ENCODE data around the gene SFTPD.
"Not testable (repeated sequence)": the region's sequence is repeated elsewhere in the genome, so short reads cannot be mapped to it uniquely, and the experiment has no call there.

SFTPD gene

DNA sequence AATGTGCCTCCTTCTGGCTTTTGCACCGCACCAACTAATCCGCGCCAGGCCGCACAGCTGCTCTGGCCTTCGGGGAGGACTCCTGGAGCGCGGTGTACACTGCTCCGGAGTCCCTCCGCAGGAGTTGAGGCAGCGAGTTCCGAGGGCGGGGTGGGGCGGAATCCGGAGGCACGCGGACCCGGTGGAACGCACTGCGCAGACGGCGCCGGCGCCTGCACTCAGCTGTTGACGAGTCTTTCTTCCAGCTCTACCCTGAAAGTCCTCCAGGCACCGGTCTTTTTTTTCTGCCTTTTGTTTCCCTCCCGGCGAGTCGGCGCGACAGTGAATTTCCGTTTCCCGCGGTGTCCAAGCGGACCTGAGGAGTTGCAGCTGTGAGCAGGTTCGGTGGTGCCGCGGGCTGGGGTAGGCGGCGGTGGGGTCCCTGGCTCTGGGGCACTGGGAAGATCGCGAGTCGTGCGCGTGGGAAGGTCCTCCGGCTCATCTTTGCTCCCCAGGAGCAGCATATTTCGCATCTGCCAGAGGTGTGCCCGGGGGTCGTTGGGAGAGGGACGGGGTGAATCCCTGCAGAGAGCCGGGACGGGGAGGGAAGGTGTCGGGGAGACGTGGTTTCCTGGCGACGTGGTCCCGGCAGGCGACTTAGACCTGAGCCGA is 44.1 kb downstream of the SFTPD start:
- TF ChIP-seq EZH2 (IDR thresholded peaks at IDR 0.05; ENCODE audit: borderline replicate concordance, low read length), result no peak
- TF ChIP-seq, protein P1, sequence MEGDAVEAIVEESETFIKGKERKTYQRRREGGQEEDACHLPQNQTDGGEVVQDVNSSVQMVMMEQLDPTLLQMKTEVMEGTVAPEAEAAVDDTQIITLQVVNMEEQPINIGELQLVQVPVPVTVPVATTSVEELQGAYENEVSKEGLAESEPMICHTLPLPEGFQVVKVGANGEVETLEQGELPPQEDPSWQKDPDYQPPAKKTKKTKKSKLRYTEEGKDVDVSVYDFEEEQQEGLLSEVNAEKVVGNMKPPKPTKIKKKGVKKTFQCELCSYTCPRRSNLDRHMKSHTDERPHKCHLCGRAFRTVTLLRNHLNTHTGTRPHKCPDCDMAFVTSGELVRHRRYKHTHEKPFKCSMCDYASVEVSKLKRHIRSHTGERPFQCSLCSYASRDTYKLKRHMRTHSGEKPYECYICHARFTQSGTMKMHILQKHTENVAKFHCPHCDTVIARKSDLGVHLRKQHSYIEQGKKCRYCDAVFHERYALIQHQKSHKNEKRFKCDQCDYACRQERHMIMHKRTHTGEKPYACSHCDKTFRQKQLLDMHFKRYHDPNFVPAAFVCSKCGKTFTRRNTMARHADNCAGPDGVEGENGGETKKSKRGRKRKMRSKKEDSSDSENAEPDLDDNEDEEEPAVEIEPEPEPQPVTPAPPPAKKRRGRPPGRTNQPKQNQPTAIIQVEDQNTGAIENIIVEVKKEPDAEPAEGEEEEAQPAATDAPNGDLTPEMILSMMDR (IDR thresholded peaks at IDR 0.05; ENCODE audit: low read length), result no peak
- H3K9ac ChIP-seq (ENCODE audit: low read length), result no peak overlapping the region
- no peaks in the 10 kb centered on the region for H3K9me2 ChIP-seq (ENCODE audit: low read depth, low read length)
- no peaks in the 10 kb centered on the region for H3K9me3 ChIP-seq (ENCODE audit: low read length)
- no peaks in the 10 kb centered on the region for H3F3A ChIP-seq (ENCODE audit: insufficient read depth, low read length)
- H4K20me1 ChIP-seq (ENCODE audit: insufficient read depth, low read length), result no peaks in the 10 kb centered on the region
- H3K4me1 ChIP-seq (ENCODE audit: insufficient read depth, low read length, severe bottlenecking), result no peaks in the 10 kb centered on the region
- H3K27me3 ChIP-seq (ENCODE audit: insufficient read depth, low read length), result no peaks in the 10 kb centered on the region
- H3K4me3 ChIP-seq (ENCODE audit: low read depth, low read length, poor library complexity, severe bottlenecking), result no peak overlapping the region
- H3K27ac ChIP-seq (ENCODE audit: low read depth, low read length, poor library complexity, severe bottlenecking), result no peak overlapping the region
- no peaks in the 10 kb centered on the region for H3K79me2 ChIP-seq (ENCODE audit: insufficient read depth, low read length)
- H3K36me3 ChIP-seq (ENCODE audit: insufficient read depth, low read length), result no peaks in the 10 kb centered on the region
- H3K4me2 ChIP-seq (ENCODE audit: low read length), result no peak overlapping the region
- no peak overlapping the region for H2AFZ ChIP-seq (ENCODE audit: low read length)

DNA sequence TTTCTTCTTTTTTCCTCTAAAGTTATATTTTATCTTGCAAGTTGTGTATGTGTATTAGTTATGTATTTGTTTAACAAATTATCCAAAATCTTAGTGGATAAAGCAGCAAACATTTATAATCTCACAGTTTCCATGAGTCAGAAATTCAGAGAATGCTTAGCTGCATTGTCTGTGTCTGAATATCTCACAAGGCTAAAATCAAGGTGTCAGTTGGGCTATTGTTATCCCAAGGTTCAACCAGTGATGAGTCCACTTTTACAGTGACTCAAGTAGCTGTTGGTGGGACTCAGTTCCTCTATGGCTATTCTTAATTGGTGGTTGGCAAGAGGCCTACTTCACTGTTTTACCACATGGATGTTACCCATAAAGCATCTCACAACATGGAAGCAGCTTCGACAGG is 47.3 kb downstream of the SFTPD start:
- H3K4me2 ChIP-seq (ENCODE audit: low read length); H3F3A ChIP-seq (ENCODE audit: insufficient read depth, low read length); H3K9me2 ChIP-seq (ENCODE audit: low read depth, low read length); H3K9ac ChIP-seq (ENCODE audit: low read length); H3K27me3 ChIP-seq (ENCODE audit: insufficient read depth, low read length); H3K36me3 ChIP-seq (ENCODE audit: insufficient read depth, low read length); H3K27ac ChIP-seq (ENCODE audit: low read depth, low read length, poor library complexity, severe bottlenecking); H3K9me3 ChIP-seq (ENCODE audit: low read length); H3K4me1 ChIP-seq (ENCODE audit: insufficient read depth, low read length, severe bottlenecking); H2AFZ ChIP-seq (ENCODE audit: low read length); H3K4me3 ChIP-seq (ENCODE audit: low read depth, low read length, poor library complexity, severe bottlenecking); H4K20me1 ChIP-seq (ENCODE audit: insufficient read depth, low read length); H3K79me2 ChIP-seq (ENCODE audit: insufficient read depth, low read length): not testable (repeated sequence)

DNA sequence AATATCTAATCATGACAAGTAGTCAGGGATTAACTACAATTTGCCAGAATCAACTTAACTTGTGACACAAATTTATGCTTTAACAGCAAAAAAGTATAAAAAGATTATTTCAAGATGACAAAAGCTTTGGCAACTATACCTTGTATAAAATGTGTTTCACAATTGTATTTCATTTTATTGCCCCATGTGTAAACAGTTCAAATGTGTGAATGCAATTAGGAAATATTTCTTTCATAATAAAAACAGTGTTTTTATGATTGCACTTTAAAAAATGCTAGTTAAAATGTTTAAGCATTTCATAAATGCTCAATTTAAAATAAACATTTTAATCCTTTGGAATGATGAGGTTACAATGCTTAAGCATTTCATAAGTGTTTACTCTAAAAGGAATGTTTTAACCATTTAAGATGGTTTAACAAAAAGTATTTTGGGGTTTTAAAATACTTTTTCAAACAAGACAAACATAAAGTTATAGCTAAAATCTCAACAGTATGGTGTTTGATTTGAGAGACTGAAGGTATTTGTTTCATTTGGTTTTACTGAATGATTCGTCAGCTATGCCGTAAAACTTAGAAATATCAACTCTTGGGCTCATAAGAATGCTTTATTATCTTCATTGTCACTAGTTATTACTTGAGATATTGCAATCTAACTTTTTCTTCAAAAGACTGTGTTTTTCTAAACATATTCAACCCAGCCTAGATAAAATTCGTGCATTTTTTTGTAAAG is 50.1 kb downstream of the SFTPD start:
- Histone ChIP-seq H3K9me3 (ENCODE audit: low read length) (no peaks in the 10 kb centered on the region), H3K79me2 (ENCODE audit: insufficient read depth, low read length) (no peaks in the 10 kb centered on the region), H3K4me1 (ENCODE audit: insufficient read depth, low read length, severe bottlenecking) (no peaks in the 10 kb centered on the region), H2AFZ (ENCODE audit: low read length) (no peak overlapping the region), H3K27ac (ENCODE audit: low read depth, low read length, poor library complexity, severe bottlenecking) (no peak overlapping the region), H3K4me2 (ENCODE audit: low read length) (no peak overlapping the region), H3K9me2 (ENCODE audit: low read depth, low read length) (no peaks in the 10 kb centered on the region), H3K36me3 (ENCODE audit: insufficient read depth, low read length) (no peaks in the 10 kb centered on the region), H3K9ac (ENCODE audit: low read length) (no peak overlapping the region), H4K20me1 (ENCODE audit: insufficient read depth, low read length) (no peaks in the 10 kb centered on the region), H3K4me3 (ENCODE audit: low read depth, low read length, poor library complexity, severe bottlenecking) (no peak overlapping the region), H3F3A (ENCODE audit: insufficient read depth, low read length) (no peaks in the 10 kb centered on the region), H3K27me3 (ENCODE audit: insufficient read depth, low read length) (no peaks in the 10 kb centered on the region)
- TF ChIP-seq EZH2 (IDR thresholded peaks at IDR 0.05; ENCODE audit: borderline replicate concordance, low read length), result no peak
- TF ChIP-seq, protein P1 (IDR thresholded peaks at IDR 0.05; ENCODE audit: low read length), result no peak

DNA sequence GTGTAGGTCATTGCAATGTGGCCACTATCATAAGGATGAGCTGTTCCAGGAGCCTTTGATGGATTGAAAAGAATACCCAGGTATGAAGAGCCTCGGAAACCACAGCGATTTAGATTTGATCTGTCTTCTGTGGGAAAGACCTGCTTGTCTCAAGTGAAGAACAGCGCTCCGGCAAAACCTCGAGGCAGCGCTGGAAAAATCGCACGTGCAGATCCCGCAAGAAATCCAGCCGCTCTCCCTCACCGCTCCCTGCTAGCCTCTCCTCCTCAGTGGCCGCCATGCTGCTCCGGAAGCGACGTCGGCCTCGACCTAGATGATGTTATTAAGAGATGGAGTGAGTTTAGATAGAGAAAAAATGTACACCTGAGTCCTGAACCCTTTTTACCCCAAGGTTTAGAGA is 56.0 kb downstream of the SFTPD start:
- not testable (repeated sequence) for H2AFZ ChIP-seq (ENCODE audit: low read length); H4K20me1 ChIP-seq (ENCODE audit: insufficient read depth, low read length); H3F3A ChIP-seq (ENCODE audit: insufficient read depth, low read length); H3K9me3 ChIP-seq (ENCODE audit: low read length); H3K4me3 ChIP-seq (ENCODE audit: low read depth, low read length, poor library complexity, severe bottlenecking); H3K9me2 ChIP-seq (ENCODE audit: low read depth, low read length); H3K4me2 ChIP-seq (ENCODE audit: low read length); H3K79me2 ChIP-seq (ENCODE audit: insufficient read depth, low read length); H3K27me3 ChIP-seq (ENCODE audit: insufficient read depth, low read length); H3K9ac ChIP-seq (ENCODE audit: low read length); H3K36me3 ChIP-seq (ENCODE audit: insufficient read depth, low read length); H3K27ac ChIP-seq (ENCODE audit: low read depth, low read length, poor library complexity, severe bottlenecking); H3K4me1 ChIP-seq (ENCODE audit: insufficient read depth, low read length, severe bottlenecking)
